Neural cell (in vitro differentiated cells): ENCODE measurements around the gene SLC27A5. TPM values are rescaled to one million over a fixed set of nuclear protein-coding genes. Genes with fewer than 3 reads are reported as not detected.

ENCODE experiments used
- H2AFZ ChIP-seq: fragments of 200-600, 300-800 bp; sonication (generic), shearing (Covaris generic); 2 replicates; pipeline ENCODE4 v1.6.0; 2014; ENCODE audit warnings: low read depth, mild to moderate bottlenecking, antibody characterized with exemption, low read length, moderate library complexity
- H3F3A ChIP-seq: fragments of 200-600 bp; shearing (Covaris generic); 2 replicates; pipeline ENCODE4 v1.6.1; 2016; ENCODE audit warnings: mild to moderate bottlenecking, moderate library complexity, mixed read lengths, antibody characterized with exemption, low read length; ENCODE audit not compliant: insufficient read depth, poor library complexity, severe bottlenecking
- H3K27ac ChIP-seq: fragments of 200-600, 300-800 bp; sonication (generic), shearing (Covaris generic); 2 replicates; pipeline ENCODE4 v1.5.1; 2014; ENCODE audit warnings: mild to moderate bottlenecking, low read length, moderate library complexity
- H3K27me3 ChIP-seq: fragments of 300-800, 200-600 bp; sonication (generic), shearing (Covaris generic); 2 replicates; pipeline ENCODE4 v1.6.0; 2014; ENCODE audit warnings: mild to moderate bottlenecking, low read depth, low read length, moderate library complexity; ENCODE audit not compliant: insufficient read depth
- H3K36me3 ChIP-seq: fragments of 300-800, 200-600 bp; sonication (generic), shearing (Covaris generic); 2 replicates; pipeline ENCODE4 v1.5.1; 2014; ENCODE audit warnings: mild to moderate bottlenecking, antibody characterized with exemption, low read length, moderate library complexity; ENCODE audit not compliant: insufficient read depth
- H3K4me2 ChIP-seq: fragments of 300-800, 200-600 bp; sonication (generic), shearing (Covaris generic); 2 replicates; pipeline ENCODE4 v1.6.0; 2014; ENCODE audit warnings: mild to moderate bottlenecking, low read length
- H3K4me3 ChIP-seq: fragments of 300-800, 200-600 bp; sonication (generic), shearing (Covaris generic); 2 replicates; pipeline ENCODE4 v1.5.1; 2014; ENCODE audit warnings: mild to moderate bottlenecking, low read length, moderate library complexity
- H3K79me2 ChIP-seq: fragments of 200-600 bp; shearing (Covaris generic); replicated peaks from 2 replicates; pipeline ENCODE4 v1.6.0; 2014; ENCODE audit warnings: mild to moderate bottlenecking, low read length, moderate library complexity; ENCODE audit not compliant: insufficient read depth
- H3K9ac ChIP-seq: fragments of 300-800, 200-600 bp; sonication (generic), shearing (Covaris generic); 2 replicates; pipeline ENCODE4 v1.6.1; 2016; ENCODE audit warnings: mild to moderate bottlenecking, low read length, mixed read lengths
- H3K9me2 ChIP-seq: fragments of 200-600 bp; shearing (Covaris generic); 2 replicates; pipeline ENCODE4 v1.6.1; 2016; ENCODE audit warnings: mild to moderate bottlenecking, low read length, mixed read lengths; ENCODE audit not compliant: insufficient read depth
- H3K9me3 ChIP-seq: fragments of 200-600, 300-800 bp; sonication (generic), shearing (Covaris generic); 2 replicates; pipeline ENCODE4 v1.6.1; 2016; ENCODE audit warnings: mild to moderate bottlenecking, mixed run types, low read length, moderate library complexity, mixed read lengths
- H4K20me1 ChIP-seq: fragments of 200-600 bp; shearing (Covaris generic); 2 replicates; pipeline ENCODE4 v1.6.1; 2016; ENCODE audit warnings: mild to moderate bottlenecking, mixed run types; ENCODE audit not compliant: insufficient read depth
- CTCF ChIP-seq: fragments of 450-650 bp; IDR thresholded peaks from 2 replicates; pipeline ENCODE4 v1.5.1; 2014; ENCODE audit warnings: antibody characterized with exemption, mild to moderate bottlenecking, moderate library complexity; ENCODE audit not compliant: poor library complexity, severe bottlenecking
- EP300 ChIP-seq: fragments of 450-650 bp; conservative IDR thresholded peaks from 2 replicates; pipeline ENCODE4 v1.6.1; 2014; ENCODE audit warnings: antibody characterized with exemption, mild to moderate bottlenecking, moderate library complexity; ENCODE audit not compliant: poor library complexity, severe bottlenecking
- EZH2 ChIP-seq: fragments of 200-600, 300-800 bp; shearing (Covaris generic), sonication (generic); IDR thresholded peaks from 2 replicates; pipeline ENCODE4 v1.6.1; 2014; ENCODE audit warnings: antibody characterized with exemption, low read length, borderline replicate concordance, mild to moderate bottlenecking; ENCODE audit not compliant: insufficient read depth, poor library complexity, severe bottlenecking
- MXI1 ChIP-seq: fragments of 450-650 bp; conservative IDR thresholded peaks from 2 replicates; pipeline ENCODE4 v1.6.1; 2014; ENCODE audit warnings: antibody characterized with exemption, mild to moderate bottlenecking; ENCODE audit not compliant: poor library complexity, severe bottlenecking
- POLR2AphosphoS5 ChIP-seq: IDR thresholded peaks from 2 replicates; pipeline ENCODE4 v1.6.1; 2012
- RAD21 ChIP-seq: fragments of 450-650 bp; conservative IDR thresholded peaks from 2 replicates; pipeline ENCODE4 v1.6.1; 2014; ENCODE audit warnings: antibody characterized with exemption, mild to moderate bottlenecking, moderate library complexity
- SMC3 ChIP-seq: fragments of 450-650 bp; conservative IDR thresholded peaks from 2 replicates; pipeline ENCODE4 v1.6.1; 2014; ENCODE audit warnings: antibody characterized with exemption, mild to moderate bottlenecking, moderate library complexity; ENCODE audit not compliant: poor library complexity
- TAF1 ChIP-seq: IDR thresholded peaks from 2 replicates; pipeline ENCODE4 v1.6.1; 2012; ENCODE audit warnings: low read depth
- polyA plus RNA-seq: library from polyadenylated mRNA; depleted of rRNA; stranded (reverse); fragments of >200 nt; gene quantifications from 2 replicates; pipeline ENCODE4 v1.2.3, GENCODE V29; 2014
- TF ChIP-seq, protein P1 (sequence below): IDR thresholded peaks from 2 replicates; pipeline ENCODE4 v1.6.1; 2012; ENCODE audit warnings: borderline replicate concordance

SLC27A5 gene
- polyA plus RNA-seq, 1 donor from 2014 or later = 14.9 TPM

- no peaks in the 10 kb centered on the region for H3K9me2 ChIP-seq
- H3K9ac ChIP-seq = peak within 1 kb of the TSS; percentile 87
- H3K4me2 ChIP-seq = peak within 1 kb of the TSS; percentile 86
- H3K9me3 ChIP-seq = no peaks in the 10 kb centered on the region
- peak within 1 kb of the TSS; percentile 66 for H2AFZ ChIP-seq
- H3K79me2 ChIP-seq = peaks cover 19% of the 10 kb centered on the region
- peaks cover 3% of the 10 kb centered on the region for H3K36me3 ChIP-seq
- H3K27ac ChIP-seq = peak within 1 kb of the TSS; percentile 91
- peaks cover 6% of the 10 kb centered on the region for H4K20me1 ChIP-seq
- H3K4me3 ChIP-seq = peak within 1 kb of the TSS; percentile 89
- no peaks in the 10 kb centered on the region for H3K27me3 ChIP-seq
- H3F3A ChIP-seq = peaks cover 11% of the 10 kb centered on the region
- peak; percentile 13 for TF ChIP-seq RAD21
- peak; percentile 51 for TF ChIP-seq EP300
- TF ChIP-seq MXI1 = peak; percentile 74
- TF ChIP-seq SMC3 = no peak
- TF ChIP-seq, protein P1, sequence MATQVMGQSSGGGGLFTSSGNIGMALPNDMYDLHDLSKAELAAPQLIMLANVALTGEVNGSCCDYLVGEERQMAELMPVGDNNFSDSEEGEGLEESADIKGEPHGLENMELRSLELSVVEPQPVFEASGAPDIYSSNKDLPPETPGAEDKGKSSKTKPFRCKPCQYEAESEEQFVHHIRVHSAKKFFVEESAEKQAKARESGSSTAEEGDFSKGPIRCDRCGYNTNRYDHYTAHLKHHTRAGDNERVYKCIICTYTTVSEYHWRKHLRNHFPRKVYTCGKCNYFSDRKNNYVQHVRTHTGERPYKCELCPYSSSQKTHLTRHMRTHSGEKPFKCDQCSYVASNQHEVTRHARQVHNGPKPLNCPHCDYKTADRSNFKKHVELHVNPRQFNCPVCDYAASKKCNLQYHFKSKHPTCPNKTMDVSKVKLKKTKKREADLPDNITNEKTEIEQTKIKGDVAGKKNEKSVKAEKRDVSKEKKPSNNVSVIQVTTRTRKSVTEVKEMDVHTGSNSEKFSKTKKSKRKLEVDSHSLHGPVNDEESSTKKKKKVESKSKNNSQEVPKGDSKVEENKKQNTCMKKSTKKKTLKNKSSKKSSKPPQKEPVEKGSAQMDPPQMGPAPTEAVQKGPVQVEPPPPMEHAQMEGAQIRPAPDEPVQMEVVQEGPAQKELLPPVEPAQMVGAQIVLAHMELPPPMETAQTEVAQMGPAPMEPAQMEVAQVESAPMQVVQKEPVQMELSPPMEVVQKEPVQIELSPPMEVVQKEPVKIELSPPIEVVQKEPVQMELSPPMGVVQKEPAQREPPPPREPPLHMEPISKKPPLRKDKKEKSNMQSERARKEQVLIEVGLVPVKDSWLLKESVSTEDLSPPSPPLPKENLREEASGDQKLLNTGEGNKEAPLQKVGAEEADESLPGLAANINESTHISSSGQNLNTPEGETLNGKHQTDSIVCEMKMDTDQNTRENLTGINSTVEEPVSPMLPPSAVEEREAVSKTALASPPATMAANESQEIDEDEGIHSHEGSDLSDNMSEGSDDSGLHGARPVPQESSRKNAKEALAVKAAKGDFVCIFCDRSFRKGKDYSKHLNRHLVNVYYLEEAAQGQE = no peak
- TF ChIP-seq POLR2AphosphoS5 = peak; percentile 89
- TF ChIP-seq TAF1 = peak; percentile 16
- no peak for TF ChIP-seq EZH2
- no peak for TF ChIP-seq CTCF
Measured at GRCh38 chr19:58554494-58555368, 42.9 kb upstream of the SLC27A5 start, which contains the start of gene CHMP2A. Gene CHMP2A, minus strand, starts transcription at chr19:58555105. Its CDS starts 893 bp downstream, at chr19:58554212.

GRCh38 chr19:58553799-58554493 lies 42.2 kb upstream of the SLC27A5 start:
- Histone ChIP-seq H3K4me3 (peak overlapping the region; percentile 89), H3K9me2 (no peaks in the 10 kb centered on the region), H3K4me2 (peak overlapping the region; percentile 86), H4K20me1 (peaks cover 6% of the 10 kb centered on the region), H3K79me2 (peaks cover 19% of the 10 kb centered on the region), H2AFZ (no peak overlapping the region), H3F3A (peaks cover 9% of the 10 kb centered on the region), H3K9ac (peak overlapping the region; percentile 87), H3K36me3 (peaks cover 3% of the 10 kb centered on the region), H3K27ac (peak overlapping the region; percentile 91), H3K27me3 (no peaks in the 10 kb centered on the region), H3K9me3 (no peaks in the 10 kb centered on the region)
- TF ChIP-seq TAF1 (peak; percentile 13), RAD21 (no peak)
